ENCODE results near the gene RNU2-1. TPM values are rescaled to one million over a fixed set of nuclear protein-coding genes. Genes with fewer than 3 reads are reported as not detected.
"Not testable (repeated sequence)": the region's sequence is repeated elsewhere in the genome, so short reads cannot be mapped to it uniquely, and the experiment has no call there.

Gene RNU2-1
- polyA plus RNA-seq, 3 donors from 2014 or later = not detected

DNA sequence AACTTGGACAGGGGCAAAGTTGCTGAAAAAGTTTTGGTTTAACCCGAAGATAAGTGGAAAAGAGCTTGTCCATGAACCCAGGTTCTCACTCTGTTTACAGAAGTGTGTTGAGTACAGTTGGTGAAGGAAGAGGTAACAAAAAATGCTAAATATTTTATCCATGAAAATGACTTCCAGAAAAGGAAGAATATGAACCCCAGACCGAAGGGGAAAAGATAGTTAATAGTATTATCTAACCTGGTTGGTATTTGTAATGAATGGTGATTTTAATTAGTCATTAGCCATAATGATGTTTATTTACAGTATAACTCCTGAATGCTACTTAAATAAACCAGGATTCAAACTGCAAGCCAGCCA, 22.7 kb downstream of the RNU2-1 start:
- Mint-ChIP-seq H3K27ac (peak overlapping the region; percentile 96 to 99 (median 98)), H3K36me3 (peaks cover 8 to 23% (median 9%) of the 10 kb centered on the region in 3 donors), H3K27me3 (ENCODE audit: low read depth in 3 of 3) (peaks cover 0 to 2% (median 0%) of the 10 kb centered on the region in 3 donors), H3K9me3 (no peaks in the 10 kb centered on the region), H3K4me1 (peaks cover 34 to 47% of the 10 kb centered on the region in 2 donors), H3K4me3 (peak overlapping the region; percentile 95 to 100 (median 100))
- no peak for DNase-seq

DNA sequence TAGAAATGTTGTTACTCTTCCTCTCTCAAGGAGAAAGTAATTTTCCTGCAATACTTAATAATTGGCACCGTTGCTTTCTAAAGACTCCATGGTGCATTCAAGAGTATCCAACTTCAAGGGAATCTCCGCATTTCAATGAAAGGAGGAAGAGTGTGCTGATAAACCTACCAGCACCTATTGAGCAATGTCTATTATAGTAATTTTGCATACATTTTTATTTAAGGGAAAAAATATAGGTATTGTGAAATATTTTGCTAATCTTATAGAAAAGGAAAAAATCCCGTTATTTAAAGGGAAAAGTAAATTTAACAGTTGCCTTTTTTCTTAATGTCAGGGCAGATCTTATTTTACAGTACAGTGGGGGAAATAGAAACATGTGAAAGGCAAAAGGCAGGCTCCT, 23.2 kb downstream of the RNU2-1 start:
- no peak for DNase-seq
- Mint-ChIP-seq H3K4me3 (peak overlapping the region; percentile 95 to 100 (median 100)), H3K9me3 (no peaks in the 10 kb centered on the region), H3K36me3 (peaks cover 8 to 19% (median 9%) of the 10 kb centered on the region in 3 donors), H3K4me1 (peaks cover 34 to 43% of the 10 kb centered on the region in 2 donors), H3K27ac (peak overlapping the region; percentile 96 to 99 (median 98)), H3K27me3 (ENCODE audit: low read depth in 3 of 3) (peaks cover 0 to 2% (median 0%) of the 10 kb centered on the region in 3 donors)

DNA sequence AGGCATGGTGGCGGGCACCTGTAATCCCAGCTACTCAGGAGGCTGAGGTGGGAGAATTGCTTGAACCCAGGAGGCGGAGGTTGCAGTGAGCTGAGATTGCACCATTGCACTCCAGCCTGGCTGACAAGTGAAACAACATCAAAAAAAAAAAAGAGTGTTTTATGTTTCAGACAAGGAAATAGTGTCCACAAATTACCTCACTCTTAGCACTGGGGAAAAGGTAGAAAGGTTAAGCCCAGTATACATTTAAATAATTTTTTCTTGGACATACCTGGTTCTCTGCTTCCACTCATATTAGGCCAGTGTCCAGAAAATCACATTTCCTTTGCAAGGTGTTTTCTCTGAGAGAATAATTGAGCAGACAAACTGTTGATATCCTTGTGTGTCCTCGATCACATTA, 30.8 kb downstream of the RNU2-1 start:
- H3K27me3 Mint-ChIP-seq (ENCODE audit: low read depth in 3 of 3); H3K9me3 Mint-ChIP-seq; DNase-seq; H3K27ac Mint-ChIP-seq; H3K4me3 Mint-ChIP-seq; H3K4me1 Mint-ChIP-seq: not testable (repeated sequence)
- H3K36me3 Mint-ChIP-seq = peaks cover 25 to 46% (median 32%) of the 10 kb centered on the region in 3 donors

DNA sequence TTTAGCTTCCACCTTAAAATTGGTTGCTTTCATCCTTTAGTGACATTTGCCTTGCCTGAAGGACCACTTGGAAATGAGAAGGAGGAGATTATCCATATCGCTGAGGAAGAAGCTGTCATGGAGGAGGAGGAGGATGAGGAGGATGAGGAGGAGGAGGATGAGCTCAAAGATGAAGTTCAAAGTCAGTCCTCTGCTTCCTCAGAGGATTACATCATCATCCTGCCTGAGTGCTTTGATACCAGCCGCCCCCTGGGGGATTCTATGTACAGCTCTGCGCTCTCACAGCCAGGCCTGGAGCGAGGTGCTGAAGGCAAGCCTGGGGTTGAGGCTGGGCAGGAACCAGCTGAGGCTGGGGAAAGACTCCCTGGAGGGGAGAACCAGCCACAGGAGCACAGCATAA, 33.6 kb downstream of the RNU2-1 start:
- H3K36me3 Mint-ChIP-seq = peaks cover 30 to 51% (median 33%) of the 10 kb centered on the region in 3 donors
- peaks cover 0 to 1% of the 10 kb centered on the region in 2 donors for H3K4me1 Mint-ChIP-seq
- no peaks in the 10 kb centered on the region for H3K9me3 Mint-ChIP-seq
- DNase-seq = no peak
- H3K4me3 Mint-ChIP-seq = no peak overlapping the region
- no peaks in the 10 kb centered on the region for H3K27me3 Mint-ChIP-seq (ENCODE audit: low read depth in 3 of 3)
- H3K27ac Mint-ChIP-seq = no peak overlapping the region

DNA sequence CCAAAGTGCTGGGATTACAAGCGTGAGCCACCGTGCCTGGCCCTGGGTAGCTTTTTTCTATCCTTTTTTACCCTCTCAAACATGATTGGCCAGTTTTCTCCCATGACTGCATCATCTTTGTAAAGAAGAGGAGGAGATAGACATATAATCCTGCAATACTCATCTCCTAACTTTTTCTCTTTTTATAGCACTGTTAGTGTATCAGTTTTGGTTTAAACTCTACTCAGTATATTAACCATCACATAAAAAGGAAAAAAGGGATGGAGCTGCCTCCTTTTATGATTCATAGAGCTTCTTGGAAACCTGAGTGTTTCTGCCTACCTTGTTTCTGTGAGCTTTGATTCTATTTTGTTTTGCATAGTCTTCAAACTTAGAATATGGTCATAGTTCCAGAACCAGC, 34.1 kb downstream of the RNU2-1 start:
- Mint-ChIP-seq H3K27ac (no peak overlapping the region), H3K4me1 (no peaks in the 10 kb centered on the region), H3K4me3 (no peak overlapping the region), H3K27me3 (ENCODE audit: low read depth in 3 of 3) (no peaks in the 10 kb centered on the region), H3K9me3 (no peaks in the 10 kb centered on the region), H3K36me3 (peaks cover 31 to 52% (median 33%) of the 10 kb centered on the region in 3 donors)
- DNase-seq = no peak

DNA sequence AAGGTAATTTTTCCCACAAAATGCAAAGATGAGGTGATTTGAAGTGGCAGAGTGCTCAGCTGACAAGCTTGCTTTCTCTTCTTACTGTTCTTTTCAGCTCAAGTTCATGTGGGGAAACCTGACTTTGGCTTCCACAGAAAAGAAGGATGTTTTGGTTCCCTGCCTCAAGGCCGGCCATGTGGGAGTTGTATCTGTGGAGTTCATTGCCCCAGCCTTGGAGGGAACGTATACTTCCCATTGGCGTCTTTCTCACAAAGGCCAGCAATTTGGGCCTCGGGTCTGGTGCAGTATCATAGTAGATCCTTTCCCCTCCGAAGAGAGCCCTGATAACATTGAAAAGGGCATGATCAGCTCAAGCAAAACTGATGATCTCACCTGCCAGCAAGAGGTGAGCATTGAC, 40.5 kb downstream of the RNU2-1 start:
- Mint-ChIP-seq H3K4me1 (peaks cover 0 to 4% of the 10 kb centered on the region in 2 donors), H3K27ac (peak overlapping the region in 1 of 6 donors; percentile 29), H3K4me3 (no peak overlapping the region), H3K9me3 (no peaks in the 10 kb centered on the region), H3K36me3 (peaks cover 24 to 62% (median 36%) of the 10 kb centered on the region in 3 donors), H3K27me3 (ENCODE audit: low read depth in 3 of 3) (no peaks in the 10 kb centered on the region)
- DNase-seq = no peak

DNA sequence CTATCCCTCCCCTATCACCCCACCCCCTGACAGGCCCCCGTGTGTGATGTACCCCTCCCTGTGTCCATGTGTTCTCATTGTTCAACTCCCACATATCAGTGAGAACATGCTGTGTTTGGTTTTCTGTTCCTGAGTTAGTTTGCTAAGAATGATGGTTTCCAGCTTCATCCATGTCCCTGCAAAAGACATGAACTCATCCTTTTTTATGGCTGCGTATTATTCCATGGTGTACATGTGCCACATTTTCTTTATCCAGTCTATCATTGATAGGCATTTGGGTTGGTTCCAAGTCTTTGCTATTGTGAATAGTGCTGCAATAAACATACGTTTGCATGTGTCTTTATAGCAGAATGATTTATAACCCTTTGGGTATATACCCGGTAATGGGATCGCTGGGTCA, 47.1 kb downstream of the RNU2-1 start:
- DNase-seq; H3K4me1 Mint-ChIP-seq; H3K9me3 Mint-ChIP-seq; H3K27me3 Mint-ChIP-seq (ENCODE audit: low read depth in 3 of 3); H3K4me3 Mint-ChIP-seq: not testable (repeated sequence)
- H3K36me3 Mint-ChIP-seq = peaks cover 8 to 38% (median 18%) of the 10 kb centered on the region in 3 donors
- H3K27ac Mint-ChIP-seq = peak overlapping the region in 1 of 6 donors; percentile 34

DNA sequence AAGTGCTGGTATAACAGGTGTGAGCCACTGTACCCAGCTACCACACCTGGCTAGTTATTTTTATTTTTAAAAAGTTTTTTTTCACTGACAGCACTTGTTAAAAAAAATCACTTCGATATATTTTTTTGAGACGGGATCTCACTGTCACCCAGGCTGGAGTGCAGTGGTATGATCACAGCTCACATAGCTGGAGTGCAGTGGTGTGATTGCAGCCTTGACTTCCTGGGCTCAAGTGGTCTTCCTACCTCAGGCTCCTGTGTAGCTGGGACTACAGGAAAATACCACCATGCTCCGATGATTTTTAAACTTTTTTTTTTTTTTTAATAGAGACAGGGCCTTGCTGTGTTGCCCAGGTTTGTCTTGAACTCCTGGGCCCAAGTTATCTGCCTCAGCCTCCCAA, 49.9 kb downstream of the RNU2-1 start:
- no peak overlapping the region for H3K27ac Mint-ChIP-seq
- peaks cover 9 to 18% (median 10%) of the 10 kb centered on the region in 3 donors for H3K36me3 Mint-ChIP-seq
- DNase-seq = no peak
- no peaks in the 10 kb centered on the region for H3K27me3 Mint-ChIP-seq (ENCODE audit: low read depth in 3 of 3)
- no peak overlapping the region for H3K4me3 Mint-ChIP-seq
- no peaks in the 10 kb centered on the region for H3K4me1 Mint-ChIP-seq
- H3K9me3 Mint-ChIP-seq = no peaks in the 10 kb centered on the region

Other genes starting within 250 kb of the RNU2-1 start
- gene RPL27, start 235.6 kb downstream of the RNU2-1 start, polyA plus RNA-seq = 1,000 to 10,000 TPM in 2 of 3 donors, 100 to 1,000 TPM in 1; 807 to 2,182 (median 1,177) TPM
- 100 to 1,000 TPM; 127 to 130 (median 129) TPM for gene IFI35, start 227.2 kb downstream of the RNU2-1 start, polyA plus RNA-seq
- 10 to 100 TPM; 33.7 to 56.3 (median 34.5) TPM for gene VAT1, start 211.6 kb downstream of the RNU2-1 start, polyA plus RNA-seq
- gene RND2, start 208.7 kb downstream of the RNU2-1 start, polyA plus RNA-seq = not detected
- 1 to 10 TPM; 1.1 to 7.2 (median 5.8) TPM for gene BRCA1, start 108.6 kb downstream of the RNU2-1 start, polyA plus RNA-seq
- 10 to 100 TPM; 59.3 to 96.7 (median 78.5) TPM for gene NBR1, start 62.8 kb downstream of the RNU2-1 start, polyA plus RNA-seq
- gene TMEM106A, start 22.1 kb downstream of the RNU2-1 start, polyA plus RNA-seq = 1 to 10 TPM; 2.5 to 7.9 (median 3.5) TPM
- gene CCDC200, start 5.4 kb downstream of the RNU2-1 start, polyA plus RNA-seq = 1 to 10 TPM in 1 of 3 donors, not detected in 2; 1.2 TPM
- gene ARL4D, start 165.0 kb upstream of the RNU2-1 start, polyA plus RNA-seq = 1 to 10 TPM; 4.5 to 10.0 (median 9.9) TPM
- 10 to 100 TPM; 16.5 to 61.6 (median 38.1) TPM for gene DHX8, start 250.0 kb upstream of the RNU2-1 start, polyA plus RNA-seq

Data from immature natural killer cell (primary cell).